Thyroid gland (tissue), 4 donors: ENCODE results near the gene DLG2.

Source experiments
- CTCF ChIP-seq, 6 experiments: fragments of 200-600 bp in 3 of 6; fragments of 450-650 bp in 3 of 6; sonication (generic) in 3 of 6; IDR thresholded peaks; one replicate each; pipeline ENCODE4 v1.5.1; 2016 to 2019; ENCODE audit warnings: antibody characterized with exemption in 6 of 6, mild to moderate bottlenecking in 2 of 6, inconsistent platforms in 1 of 6, moderate library complexity in 1 of 6
- POLR2A ChIP-seq, 2 donors: fragments of 450-650 bp; IDR thresholded peaks; one replicate each; pipeline ENCODE4 v1.6.1; 2017; ENCODE audit warnings: antibody characterized with exemption in 2 of 2, mild to moderate bottlenecking in 2 of 2, moderate library complexity in 1 of 2

- TF ChIP-seq CTCF (IDR thresholded peaks at IDR 0.05) (no peak), POLR2A (IDR thresholded peaks at IDR 0.05) (no peak)
Measured at GRCh38 chr11:83642500-83642899, 1984.6 kb downstream of the DLG2 start.
